Adrenal gland (tissue), 5 donors: ENCODE measurements around the gene MCTP1.

Source experiments
- POLR2A ChIP-seq, 2 donors: fragments of 450-650 bp; IDR thresholded peaks; one replicate each; pipeline ENCODE4 v1.6.1; 2017; ENCODE audit warnings: antibody characterized with exemption in 2 of 2, mild to moderate bottlenecking in 2 of 2, moderate library complexity in 1 of 2
- TF ChIP-seq, protein P1 (sequence below), 6 experiments: fragments of 450-650 bp in 4 of 6; fragments of 200-600 bp in 2 of 6; sonication (generic) in 1 of 6; IDR thresholded peaks; 1 replicate in 5 of 6; 2 replicates in 1 of 6; pipeline versions ENCODE4 v1.5.1 to v1.8.0; 2016 to 2021; ENCODE audit warnings: antibody characterized with exemption in 6 of 6, mild to moderate bottlenecking in 2 of 6, moderate library complexity in 1 of 6
- donor health status: DM: no; HTN: no; CAD: no.

DNA sequence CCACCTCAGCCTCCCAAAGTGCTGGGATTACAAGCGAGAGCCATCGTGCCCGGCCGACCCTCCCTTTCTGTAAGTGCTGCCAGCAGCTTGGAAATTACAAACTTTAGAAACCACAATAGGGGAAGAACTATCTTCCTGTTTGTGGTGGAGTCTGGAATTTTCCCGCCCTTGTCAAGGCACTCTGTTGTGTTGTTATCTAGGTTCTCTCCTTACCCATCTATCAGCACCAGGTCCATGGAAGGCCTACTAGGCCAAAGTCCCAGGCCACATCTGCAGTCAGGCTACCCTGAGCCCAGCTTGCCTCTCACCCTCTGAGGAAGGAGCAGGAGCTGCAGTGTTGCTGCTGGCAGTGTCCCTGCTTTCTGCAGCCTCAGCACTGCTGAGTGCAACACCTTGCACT, 214.9 kb downstream of the MCTP1 start:
- TF ChIP-seq POLR2A (IDR thresholded peaks at IDR 0.05): no peak
- TF ChIP-seq, protein P1, sequence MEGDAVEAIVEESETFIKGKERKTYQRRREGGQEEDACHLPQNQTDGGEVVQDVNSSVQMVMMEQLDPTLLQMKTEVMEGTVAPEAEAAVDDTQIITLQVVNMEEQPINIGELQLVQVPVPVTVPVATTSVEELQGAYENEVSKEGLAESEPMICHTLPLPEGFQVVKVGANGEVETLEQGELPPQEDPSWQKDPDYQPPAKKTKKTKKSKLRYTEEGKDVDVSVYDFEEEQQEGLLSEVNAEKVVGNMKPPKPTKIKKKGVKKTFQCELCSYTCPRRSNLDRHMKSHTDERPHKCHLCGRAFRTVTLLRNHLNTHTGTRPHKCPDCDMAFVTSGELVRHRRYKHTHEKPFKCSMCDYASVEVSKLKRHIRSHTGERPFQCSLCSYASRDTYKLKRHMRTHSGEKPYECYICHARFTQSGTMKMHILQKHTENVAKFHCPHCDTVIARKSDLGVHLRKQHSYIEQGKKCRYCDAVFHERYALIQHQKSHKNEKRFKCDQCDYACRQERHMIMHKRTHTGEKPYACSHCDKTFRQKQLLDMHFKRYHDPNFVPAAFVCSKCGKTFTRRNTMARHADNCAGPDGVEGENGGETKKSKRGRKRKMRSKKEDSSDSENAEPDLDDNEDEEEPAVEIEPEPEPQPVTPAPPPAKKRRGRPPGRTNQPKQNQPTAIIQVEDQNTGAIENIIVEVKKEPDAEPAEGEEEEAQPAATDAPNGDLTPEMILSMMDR (IDR thresholded peaks at IDR 0.05): no peak
